HG02973 (cell line): ENCODE measurements around the gene TEX19.
"Not testable (repeated sequence)": the region's sequence is repeated elsewhere in the genome, so short reads cannot be mapped to it uniquely, and the experiment has no call there.

Source experiments
- ATAC-seq: cut with Tn5 transposase; IDR thresholded peaks from one replicate; pipeline ENCODE4 v1.9.1; 2021; ENCODE audit warnings: moderate library complexity; ENCODE audit not compliant: unreplicated experiment

Gene TEX19

GRCh38 chr17:82333279-82334171 lies 25.5 kb upstream of the TEX19 start, which contains the start of gene SECTM1:
SECTM1 (minus strand) TSS chr17:82333766; CDS start chr17:82327240, 6,526 bp downstream.
- ATAC-seq = no peak

DNA sequence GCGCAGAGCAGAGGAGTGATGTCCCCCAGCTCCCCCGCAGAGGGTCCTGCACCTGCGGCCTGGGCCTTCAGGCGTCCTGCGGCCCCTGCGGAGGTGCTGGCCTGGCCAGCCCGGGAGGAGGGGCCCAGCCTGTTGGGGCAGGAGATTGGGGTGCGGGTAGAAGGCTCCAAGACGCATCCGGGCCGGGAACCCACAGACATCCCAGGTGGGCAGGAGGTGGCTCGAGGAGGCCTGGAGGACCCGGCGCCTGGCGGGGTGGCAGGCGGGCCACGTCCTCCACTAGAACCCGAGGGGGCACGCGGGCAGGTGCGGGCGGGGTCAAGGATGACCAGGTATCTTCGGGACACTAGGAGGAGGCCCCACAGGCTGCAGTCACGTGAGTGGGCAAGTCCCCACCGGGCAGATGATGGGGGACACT lies 24.8 kb upstream of the TEX19 start:
- no peak for ATAC-seq

DNA sequence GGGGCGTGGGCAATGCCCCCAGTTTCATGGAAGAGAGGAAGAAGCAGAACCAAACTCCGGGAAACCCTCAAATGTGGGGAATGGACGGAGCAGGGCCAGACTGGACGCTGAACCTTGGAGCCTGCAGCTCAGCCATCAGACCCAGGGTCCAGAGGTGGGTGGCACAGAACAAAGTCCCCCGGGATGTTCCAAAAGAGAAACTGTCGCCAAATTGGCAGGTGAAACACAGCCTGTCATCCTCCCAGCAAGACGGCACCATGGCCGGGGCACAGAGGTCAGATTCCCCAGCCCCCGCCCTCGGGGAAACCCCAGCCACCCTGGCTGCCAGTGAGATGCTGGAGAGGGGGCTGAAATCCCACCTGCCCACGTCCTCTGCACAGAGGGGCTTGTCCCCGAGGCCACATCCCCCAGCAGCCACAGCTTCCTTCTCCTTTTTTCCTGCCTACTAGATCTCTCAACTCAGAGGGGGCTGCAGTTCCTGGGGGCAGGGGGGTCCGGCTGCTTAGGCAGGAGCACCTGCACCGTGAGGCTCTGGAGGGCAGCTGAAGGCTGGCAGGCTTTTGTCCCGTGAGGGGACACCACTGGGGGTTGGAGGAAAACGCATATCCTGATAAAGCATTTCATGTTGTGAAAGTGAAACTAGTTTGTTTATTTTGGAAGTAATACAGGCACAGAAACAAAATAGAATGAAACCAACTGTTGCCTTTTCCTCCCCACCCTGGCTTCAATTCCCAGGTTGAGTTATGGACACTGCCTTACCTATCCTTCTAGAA lies 24.2 kb upstream of the TEX19 start:
- ATAC-seq = no peak

GRCh38 chr17:82338858-82339633 lies 20.0 kb upstream of the TEX19 start:
- ATAC-seq = no peak

DNA sequence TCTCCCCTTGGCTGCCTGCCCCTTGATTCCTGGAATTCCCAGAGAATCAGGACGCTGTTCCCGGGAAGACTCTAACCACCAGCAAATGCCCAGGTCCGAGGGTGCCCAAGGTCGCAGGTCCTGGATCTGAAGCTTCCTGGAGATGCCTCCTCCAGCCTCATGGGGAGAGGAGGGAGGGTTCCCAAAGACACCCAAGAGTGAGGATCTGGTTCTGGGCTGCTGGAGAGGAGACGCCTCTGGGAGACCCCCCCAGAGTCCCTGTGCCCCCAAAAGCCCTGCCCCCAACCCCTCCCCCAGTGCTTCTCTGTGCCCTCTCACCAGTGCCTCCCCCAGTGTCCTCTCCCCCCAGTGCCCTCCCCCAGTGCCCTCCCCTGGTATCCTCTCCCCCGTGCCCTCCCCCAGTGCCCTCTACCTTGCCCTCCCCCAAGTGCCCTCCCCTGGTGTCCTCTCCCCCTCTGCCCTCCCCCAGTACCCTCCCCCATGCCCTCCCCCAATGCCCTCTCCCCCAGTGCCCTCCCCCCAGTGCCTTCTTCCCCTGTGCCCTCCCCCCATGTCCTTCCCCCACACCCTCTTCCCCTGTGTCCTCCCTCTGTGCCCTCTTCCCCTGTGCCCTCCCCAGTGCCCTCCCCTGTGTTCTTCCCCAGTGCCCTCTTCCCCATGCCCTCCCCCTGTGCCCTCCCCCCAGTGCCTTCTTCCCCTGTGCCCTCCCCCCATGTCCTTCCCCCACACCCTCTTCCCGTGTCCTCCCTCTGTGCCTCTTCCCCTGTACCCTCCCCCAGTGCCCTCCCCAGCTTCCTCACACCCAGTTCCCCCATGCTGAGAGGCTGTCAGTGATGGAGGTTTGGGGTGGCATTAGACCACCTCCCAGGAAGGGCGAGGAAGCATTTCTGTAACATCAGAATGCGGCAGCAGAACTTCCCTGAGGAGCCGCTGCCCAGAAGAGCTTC lies 19.1 kb upstream of the TEX19 start:
- no peak for ATAC-seq

DNA sequence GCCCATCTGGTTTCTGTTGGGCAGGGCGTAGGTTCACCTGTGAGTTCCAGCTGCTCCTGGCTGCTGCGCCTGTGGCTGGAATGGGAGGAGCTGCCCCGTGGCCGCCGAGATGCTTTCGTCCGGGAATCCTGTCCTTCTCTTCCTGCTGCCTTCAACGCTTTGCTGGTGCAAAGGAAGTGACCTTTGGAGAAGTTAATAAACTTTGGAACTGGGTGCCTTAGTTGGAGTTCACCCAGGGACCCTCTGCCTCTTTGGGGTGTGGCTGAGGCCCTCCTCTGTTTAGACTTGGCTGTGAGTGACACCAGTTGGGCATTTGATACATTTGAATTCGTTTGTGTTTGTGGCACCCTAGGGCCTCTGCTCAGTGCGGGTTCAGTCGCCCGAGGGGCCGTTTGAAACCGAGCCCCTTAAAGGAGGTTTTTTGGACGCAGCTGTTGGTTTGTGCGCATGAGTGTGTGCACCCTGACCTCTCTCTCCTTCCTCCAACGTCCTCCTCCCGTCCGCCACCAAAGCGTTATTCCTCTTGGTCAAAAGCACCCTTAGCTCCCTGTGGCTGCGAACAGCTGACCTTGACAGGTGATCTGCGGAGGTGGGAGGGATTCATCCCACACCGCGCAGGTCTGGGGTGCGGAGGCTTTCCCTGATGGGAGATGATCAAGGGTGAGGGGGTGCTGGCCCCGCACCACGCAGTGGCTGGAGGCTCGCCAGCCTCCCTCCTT lies 16.5 kb upstream of the TEX19 start:
- ATAC-seq = no peak

GRCh38 chr17:82343560-82343959 lies 15.5 kb upstream of the TEX19 start:
- ATAC-seq = no peak

- no peak for ATAC-seq
These were observed 14.7 kb upstream of the TEX19 start for GRCh38 chr17:82344175-82344907.

GRCh38 chr17:82345151-82345976 lies 13.7 kb upstream of the TEX19 start:
- ATAC-seq = no peak

DNA sequence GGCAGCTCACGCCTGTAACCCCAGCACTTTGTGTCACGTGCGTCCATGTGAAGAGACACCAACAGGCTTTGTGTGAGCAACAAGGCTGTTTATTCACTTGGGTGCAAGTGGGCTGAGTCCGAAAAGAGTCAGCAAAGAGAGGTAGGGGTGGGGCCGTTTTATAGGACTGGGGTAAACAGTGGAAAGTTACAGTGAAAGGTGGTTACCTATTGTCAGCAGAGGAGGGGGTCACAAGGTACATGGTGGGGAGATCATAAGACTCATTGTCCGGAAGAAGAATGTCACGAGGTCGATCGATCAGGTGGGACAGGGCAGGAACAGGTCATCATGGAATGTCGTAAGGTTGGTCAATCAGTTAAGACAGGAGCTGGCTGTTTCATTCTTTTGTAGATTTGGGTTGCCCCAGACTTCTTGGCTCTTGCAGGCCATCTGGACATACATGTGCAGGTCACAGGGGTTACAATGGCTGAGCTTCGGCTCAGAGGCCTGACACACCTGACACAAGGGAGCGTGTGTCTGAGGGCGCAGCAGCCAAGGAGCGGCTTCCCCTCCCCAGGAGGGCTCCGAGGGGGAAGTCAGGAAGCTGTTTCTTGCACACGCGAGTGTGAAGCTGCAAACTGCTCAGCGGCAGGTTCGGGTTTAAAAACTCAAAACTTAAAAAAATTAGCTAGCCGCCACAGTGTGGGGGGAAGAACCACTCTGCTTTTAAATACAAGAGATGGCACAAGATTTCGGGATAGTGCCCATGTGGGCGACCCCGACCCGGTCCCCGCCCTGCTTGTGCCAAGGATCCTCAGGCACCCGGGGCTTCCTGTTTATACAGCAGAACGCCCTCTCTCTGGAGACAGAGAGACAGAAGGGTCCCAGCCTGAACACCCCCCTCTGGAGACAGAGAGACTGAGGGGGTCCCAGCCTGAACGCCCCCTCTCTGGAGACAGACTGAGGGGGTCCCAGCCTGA lies 12.4 kb upstream of the TEX19 start:
- ATAC-seq = no peak

DNA sequence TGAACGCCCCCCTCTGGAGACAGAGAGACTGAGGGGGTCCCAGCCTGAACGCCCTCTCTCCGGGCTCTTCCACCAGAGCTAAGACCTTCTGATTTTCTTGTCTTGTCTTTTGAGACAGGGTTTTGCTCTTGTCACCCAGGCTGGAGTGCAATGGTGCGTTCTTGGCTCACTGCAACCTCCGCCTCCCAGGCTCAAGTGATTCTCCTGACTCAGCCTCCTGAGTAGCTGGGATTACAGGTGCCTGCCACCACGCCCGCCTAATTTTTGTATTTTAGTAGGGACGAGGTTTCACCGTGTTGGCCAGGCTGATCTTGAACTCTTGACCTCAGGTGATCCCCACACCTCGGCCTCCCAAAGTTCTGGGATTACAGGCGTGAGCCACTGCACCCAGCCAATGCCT lies 11.1 kb upstream of the TEX19 start:
- ATAC-seq = not testable (repeated sequence)

DNA sequence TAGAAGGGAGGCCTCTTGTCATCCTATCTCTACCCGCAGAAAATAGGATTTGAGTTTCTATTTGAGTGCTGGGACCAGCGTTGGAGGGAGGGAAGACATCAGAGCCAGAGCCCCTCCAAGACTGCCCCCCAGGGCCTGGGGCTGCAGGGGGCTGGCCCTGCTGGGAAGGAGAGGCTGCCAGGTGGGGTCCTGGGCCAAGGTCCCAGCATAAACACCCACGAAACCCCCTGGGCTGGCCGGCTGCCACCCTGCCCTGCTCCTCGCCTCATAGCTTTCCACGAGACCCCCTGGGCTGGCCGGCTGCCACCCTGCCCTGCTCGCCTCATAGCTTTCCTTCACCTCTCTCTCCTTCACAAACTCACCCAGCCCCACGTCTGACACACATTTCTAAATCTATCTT lies 10.6 kb upstream of the TEX19 start:
- no peak for ATAC-seq

DNA sequence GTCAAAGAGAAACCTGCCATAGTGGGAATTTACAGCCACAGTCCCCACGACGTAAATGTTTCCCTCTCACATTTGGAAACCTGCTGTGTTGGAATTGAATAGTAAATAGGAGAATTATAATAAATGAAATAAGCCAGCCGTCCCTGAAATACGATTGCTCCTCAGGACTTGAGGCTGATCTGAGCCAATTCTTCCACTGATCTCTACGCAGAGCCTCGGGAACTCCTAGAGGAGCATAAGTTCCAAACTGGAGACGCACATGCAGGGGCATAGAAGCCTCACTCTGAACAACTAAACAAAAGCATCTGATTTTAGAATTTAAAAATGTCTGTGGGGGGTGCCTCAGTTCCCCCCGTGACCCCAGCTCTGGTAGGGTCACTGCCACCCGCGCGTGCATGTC lies 10.2 kb upstream of the TEX19 start:
- no peak for ATAC-seq

GRCh38 chr17:82349287-82349701 lies 9.8 kb upstream of the TEX19 start:
- no peak for ATAC-seq

GRCh38 chr17:82350182-82351030 lies 8.6 kb upstream of the TEX19 start:
- ATAC-seq = no peak

DNA sequence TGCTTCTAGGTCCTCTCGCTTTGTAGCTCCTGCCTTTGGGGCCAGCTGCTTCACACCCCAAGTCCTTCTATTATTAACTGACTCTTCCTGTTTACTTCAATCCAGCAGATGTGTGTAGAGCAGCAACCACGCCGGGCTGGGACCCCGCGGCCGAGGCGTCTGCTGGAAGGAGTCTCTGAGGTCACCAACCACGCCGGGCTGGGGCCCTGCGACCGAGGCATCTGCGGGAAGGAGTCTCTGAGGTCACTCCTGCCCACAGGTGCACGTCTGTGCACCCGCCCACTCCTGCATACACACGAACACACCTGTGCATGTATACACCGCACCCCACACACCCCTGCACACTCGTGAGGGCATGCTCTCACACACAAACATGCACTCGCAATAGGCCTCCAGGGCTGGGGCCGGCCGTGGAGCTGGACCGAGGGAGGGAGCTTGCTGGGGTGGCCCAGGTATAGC lies 7.8 kb upstream of the TEX19 start:
- ATAC-seq = no peak
